Stimulated activated CD8-positive, alpha-beta memory T cell treated with anti-CD3 and anti-CD28 coated beads, Interleukin-4, amount 100 ng/mL, for 1 hour (primary cell): ENCODE measurements around the gene CSNK1G1.
"Not testable (repeated sequence)": the region's sequence is repeated elsewhere in the genome, so short reads cannot be mapped to it uniquely, and the experiment has no call there.

Source experiments
- DNase-seq, 2 donors: peaks; one replicate each; pipeline ENCODE4 v3.0.0-alpha.2; 2020; ENCODE audit warnings: low read depth in 2 of 2, low spot score in 1 of 2

Gene CSNK1G1

DNA sequence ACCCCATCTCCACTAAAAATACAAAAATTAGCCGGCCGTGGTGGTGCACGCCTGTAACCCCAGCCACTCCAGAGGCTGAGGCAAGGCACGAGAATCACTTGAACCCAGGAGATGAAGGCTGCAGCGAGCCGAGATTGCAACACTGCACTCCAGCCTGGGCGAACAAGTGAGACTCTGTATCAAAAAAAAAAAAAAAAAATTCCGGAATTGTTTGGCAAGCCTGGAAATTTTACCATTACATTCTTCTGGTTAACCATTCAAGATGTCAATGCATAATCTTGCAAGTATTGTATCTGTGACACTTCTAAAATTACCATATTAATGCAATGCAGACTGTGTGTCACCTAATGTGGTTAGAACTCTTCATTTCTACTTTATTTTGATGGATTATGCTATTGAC lies 67.0 kb downstream of the CSNK1G1 start:
- DNase-seq: no peak

DNA sequence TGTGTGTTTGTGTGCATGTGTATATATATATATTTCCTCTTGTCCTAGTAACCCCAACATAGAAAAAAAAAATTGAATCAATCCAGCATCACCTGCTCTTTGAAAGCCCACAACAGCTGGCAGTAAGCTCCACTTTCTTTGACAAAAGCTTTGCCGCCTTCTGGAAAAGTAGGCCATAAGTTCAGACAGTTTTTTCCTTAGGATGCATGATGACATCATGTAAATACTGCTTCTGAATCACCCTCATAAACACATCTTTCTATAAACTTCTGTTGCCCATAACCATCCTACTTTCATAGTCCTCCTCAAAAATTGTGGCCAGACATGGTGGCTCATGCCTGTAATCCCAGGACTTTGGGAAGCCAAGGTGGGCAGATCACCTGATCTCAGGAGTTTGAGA lies 67.4 kb downstream of the CSNK1G1 start:
- no peak for DNase-seq

DNA sequence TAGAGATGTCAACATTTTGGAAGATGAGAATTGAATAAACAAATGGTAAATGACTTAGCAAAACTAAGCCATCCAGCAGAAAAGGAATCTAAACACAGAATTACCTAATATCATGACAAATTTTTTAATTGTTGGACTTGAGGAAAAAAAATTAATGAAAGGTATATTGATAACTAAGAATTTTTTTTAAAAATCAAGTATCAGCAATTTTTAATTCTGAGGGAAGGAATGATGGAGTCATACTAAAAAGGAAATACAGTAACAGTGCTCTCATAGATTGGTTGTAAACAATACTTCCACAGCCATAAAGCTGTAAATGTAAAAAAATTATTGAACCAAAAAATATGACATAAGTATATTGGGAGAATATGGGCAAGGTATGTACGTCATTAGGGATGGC lies 68.0 kb downstream of the CSNK1G1 start:
- no peak for DNase-seq

DNA sequence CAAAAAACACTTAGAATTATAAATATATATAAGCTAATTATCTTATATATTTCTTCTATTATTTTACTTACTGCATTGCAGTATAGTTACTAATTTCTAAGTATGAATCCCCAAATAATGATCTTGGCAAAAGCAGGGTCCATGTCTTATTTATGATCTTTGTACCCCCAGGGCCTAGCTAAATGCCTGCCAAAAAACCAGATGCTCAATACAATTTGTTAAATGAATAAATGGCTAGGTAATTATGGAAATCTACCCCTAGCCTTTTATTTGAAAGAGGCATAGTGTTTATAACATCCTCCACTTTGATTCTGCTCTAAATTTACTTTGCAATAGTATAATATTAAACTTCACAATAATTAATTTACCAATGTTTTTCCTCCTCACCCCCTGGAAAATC lies 69.5 kb downstream of the CSNK1G1 start:
- no peak for DNase-seq

GRCh38 chr15:64285871-64286270 lies 70.1 kb downstream of the CSNK1G1 start:
- DNase-seq: no peak

DNA sequence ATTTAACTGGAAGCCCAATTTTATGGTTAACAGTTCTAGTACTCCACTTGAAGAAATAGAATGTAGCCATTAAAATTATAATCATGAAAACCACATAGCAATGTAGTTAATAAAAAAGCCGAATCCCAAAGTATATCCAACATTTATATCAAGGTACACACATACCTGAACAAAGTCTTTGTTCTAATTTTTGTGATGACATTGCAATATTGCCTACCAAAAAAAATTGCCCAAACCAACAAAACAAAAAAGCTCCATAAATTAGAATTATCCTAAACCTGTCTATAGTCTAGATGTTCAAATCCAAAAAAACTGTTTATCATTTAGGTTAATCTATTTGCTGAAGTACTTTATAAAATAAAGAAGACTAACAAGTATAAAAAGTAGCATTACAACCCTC lies 70.8 kb downstream of the CSNK1G1 start:
- DNase-seq: no peak

DNA sequence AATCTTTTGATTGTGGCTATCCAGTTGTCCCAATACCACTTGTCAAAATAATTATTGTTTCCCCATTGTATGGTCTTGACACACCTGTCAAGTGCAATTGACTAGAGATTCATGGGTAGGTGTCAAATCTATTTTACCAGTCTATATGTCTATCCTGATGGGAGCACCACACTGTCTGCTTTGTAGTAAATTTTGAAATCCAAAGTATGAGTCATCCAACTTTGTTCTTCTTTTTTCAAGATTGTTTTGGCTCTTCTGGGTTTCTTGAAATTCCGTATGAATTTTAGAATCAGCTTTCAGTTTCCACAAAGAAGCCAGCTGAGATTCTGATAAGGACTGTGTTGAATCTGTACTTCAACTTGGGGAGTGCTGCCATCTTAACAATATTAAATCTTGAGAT lies 71.9 kb downstream of the CSNK1G1 start:
- DNase-seq: no peak

DNA sequence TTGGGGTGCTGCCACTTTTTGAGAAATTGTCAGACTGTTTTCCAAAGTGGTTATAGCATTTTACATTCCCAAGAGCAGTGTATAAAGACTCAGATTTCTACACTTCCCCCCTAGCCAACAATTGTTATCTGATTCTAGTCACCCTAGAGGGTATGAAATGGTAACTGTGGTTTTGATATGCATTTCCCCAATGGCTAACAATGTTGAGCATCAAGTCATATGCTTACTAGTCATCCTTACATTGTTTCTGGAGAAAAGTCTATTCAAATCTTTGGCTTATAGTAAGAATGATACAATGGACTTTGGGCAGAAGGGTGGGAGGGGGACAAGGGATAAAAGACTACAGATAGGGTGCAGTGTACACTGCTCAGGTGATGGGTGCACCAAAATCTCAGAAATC lies 73.3 kb downstream of the CSNK1G1 start:
- DNase-seq: no peak

GRCh38 chr15:64279131-64279530 lies 76.8 kb downstream of the CSNK1G1 start:
- DNase-seq: no peak

DNA sequence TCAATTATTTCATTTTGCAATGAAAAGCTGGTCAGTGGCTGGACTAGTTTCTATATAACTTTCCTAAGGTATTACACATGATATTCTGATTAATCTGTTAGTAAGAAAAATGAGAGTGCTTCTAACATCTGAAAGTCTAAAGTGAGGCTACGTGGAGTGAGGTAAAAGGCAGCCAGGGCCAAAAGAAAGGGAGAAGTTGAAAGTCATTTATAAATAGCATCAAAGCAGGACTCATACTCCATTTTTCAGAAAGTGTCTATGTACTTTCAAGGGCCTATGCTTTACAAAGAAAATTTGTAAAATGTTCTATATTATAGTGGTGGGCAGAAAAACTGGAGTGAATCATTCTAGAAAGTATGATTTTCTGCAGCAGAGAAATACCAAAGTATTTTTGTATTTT lies 80.0 kb downstream of the CSNK1G1 start:
- no peak for DNase-seq

DNA sequence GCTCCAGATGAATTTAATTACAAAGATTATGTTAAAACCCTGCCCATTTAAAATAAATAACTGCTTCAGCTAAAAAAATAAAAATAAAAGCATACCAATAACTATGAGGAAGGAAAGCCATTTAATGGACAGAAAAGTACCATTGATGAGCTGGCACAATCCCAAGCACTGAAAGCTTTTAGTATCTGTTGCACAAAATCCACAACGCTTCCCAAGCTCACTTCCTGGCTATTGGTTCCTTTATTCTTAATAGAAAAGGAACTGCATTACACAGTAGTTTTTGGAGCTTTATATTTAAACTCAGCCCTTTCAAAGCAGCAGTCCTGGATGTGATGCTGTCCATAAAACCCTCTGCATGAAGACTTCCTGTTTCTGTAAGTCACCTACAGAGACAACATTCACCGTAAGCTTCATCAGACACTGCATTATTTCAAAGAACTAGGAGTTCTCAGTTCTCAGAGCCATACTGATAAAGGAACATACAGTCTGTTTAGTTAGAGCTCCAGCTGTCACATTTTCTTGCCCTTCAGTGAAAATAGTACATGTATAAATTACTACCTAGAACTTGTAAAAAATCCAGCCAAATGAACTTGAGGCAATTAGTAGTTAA lies 81.5 kb downstream of the CSNK1G1 start:
- DNase-seq: no peak

GRCh38 chr15:64267331-64267973 lies 88.5 kb downstream of the CSNK1G1 start:
- no peak for DNase-seq

- not testable (repeated sequence) for DNase-seq
Observed at GRCh38 chr15:64265188-64265587, 90.8 kb downstream of the CSNK1G1 start.

- no peak for DNase-seq
Observed at GRCh38 chr15:64264502-64264901, 91.5 kb downstream of the CSNK1G1 start.

GRCh38 chr15:64263567-64263966 lies 92.4 kb downstream of the CSNK1G1 start:
- DNase-seq: no peak

- no peak for DNase-seq
Observed at GRCh38 chr15:64256051-64256450, 99.9 kb downstream of the CSNK1G1 start.

GRCh38 chr15:64251658-64252057 lies 104.3 kb downstream of the CSNK1G1 start:
- DNase-seq: no peak

- no peak for DNase-seq
Observed at GRCh38 chr15:64251121-64251520, 104.9 kb downstream of the CSNK1G1 start.

DNA sequence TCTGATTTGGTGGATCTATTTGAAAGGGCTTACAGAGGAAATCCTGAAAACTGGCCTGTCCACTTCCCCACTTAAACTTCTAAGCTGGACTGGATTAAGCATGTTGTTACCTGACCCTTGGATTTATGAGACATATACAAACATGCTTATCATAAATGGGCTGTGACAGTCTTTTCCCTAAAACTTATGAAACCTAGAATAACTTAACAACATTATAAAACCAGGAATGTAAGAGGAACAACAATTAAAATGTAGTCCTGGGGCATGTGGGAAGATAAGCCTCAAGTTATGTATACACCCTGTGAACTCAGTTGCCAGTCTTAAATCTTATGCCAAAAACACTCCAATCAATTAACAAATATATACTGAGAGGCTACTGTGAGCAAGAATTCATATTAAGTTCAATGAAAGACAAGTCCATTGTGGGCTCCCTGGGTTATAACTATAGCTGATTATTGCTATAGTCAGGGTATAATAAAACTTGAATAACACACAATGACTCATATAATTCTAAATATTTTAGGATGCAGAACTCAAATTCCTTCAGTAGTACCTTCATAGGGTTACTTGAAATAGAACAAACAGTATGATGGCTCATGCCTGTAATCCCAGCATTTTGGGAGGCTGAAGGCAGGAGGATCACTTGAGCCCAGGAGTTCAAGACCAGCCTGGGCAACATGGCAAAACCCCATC lies 105.9 kb downstream of the CSNK1G1 start:
- no peak for DNase-seq

- no peak for DNase-seq
Observed at GRCh38 chr15:64249406-64249805, 106.6 kb downstream of the CSNK1G1 start.

GRCh38 chr15:64247906-64248541 lies 107.9 kb downstream of the CSNK1G1 start:
- no peak for DNase-seq

DNA sequence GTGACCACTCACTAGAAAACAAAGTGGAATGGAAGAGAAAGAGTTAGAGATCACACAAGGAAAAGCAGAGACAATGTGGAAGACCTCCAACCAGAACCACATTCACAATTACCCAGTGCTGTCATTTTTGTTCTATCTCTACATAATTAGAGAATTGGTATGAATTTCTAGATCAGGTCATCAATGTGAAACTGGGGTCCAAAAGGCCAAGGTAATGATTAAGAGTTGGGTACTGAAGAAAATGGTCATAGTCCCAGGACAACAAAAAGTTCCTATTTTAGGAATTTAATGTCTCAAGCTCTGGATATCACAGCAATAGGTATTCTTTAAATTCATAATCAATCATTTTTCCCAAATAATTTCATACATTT lies 108.5 kb downstream of the CSNK1G1 start:
- no peak for DNase-seq
